Retinal pigment epithelial cell (primary cell): ENCODE results near the gene ARF6.

Experiments
- DNase-seq: peaks from one replicate; pipeline ENCODE4 v3.0.0-alpha.2; 2010; ENCODE audit warnings: low read depth
- H3K4me3 ChIP-seq: 2 replicates; pipeline ENCODE4 v1.5.1; 2011; ENCODE audit warnings: mild to moderate bottlenecking, low read length, control low read depth, moderate library complexity
- TF ChIP-seq, protein P1 (sequence below): conservative IDR thresholded peaks from 2 replicates; pipeline ENCODE4 v1.5.1; 2011; ENCODE audit warnings: low read depth, low read length, control low read depth, inconsistent platforms

The ARF6 gene

DNA sequence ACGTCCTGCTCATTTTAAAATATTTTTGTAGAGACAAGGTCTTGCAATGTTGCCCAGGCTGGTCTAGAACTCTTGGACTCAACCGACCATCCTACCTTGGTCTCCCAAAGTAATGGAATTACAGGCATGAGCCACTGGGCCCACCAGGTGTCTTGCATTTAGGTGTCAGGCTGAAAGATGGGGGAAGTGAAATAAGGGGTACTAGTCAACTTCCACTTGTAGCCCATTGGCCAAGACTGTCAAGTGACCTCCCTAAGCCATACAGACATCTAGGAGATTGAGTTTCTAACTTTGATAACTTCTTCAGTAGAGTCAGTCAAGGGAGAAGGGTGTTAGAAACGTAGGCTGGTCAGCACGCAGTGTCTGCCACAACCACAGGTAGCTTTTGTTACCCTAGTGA, 32.0 kb downstream of the ARF6 start:
- TF ChIP-seq, protein P1, sequence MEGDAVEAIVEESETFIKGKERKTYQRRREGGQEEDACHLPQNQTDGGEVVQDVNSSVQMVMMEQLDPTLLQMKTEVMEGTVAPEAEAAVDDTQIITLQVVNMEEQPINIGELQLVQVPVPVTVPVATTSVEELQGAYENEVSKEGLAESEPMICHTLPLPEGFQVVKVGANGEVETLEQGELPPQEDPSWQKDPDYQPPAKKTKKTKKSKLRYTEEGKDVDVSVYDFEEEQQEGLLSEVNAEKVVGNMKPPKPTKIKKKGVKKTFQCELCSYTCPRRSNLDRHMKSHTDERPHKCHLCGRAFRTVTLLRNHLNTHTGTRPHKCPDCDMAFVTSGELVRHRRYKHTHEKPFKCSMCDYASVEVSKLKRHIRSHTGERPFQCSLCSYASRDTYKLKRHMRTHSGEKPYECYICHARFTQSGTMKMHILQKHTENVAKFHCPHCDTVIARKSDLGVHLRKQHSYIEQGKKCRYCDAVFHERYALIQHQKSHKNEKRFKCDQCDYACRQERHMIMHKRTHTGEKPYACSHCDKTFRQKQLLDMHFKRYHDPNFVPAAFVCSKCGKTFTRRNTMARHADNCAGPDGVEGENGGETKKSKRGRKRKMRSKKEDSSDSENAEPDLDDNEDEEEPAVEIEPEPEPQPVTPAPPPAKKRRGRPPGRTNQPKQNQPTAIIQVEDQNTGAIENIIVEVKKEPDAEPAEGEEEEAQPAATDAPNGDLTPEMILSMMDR: no peak
- H3K4me3 ChIP-seq: no peak overlapping the region

DNA sequence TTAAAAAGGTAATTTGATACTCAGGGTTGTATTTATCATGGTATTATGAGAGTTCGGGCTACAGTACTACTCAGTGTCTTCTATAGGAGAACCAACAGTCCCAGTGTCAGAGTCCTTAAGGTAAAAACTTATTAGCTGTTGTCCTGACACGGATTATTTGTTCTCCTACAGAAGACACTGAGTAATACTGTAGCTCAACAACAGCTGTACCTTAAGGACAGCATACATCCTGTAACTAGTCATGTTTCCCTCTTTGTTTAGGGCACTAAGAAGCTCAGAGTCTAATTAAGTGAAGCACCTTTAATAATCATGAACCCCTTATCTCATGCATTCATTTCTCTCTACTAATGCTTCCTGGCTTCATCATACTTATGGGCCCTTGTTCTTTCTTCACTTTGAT, 33.9 kb downstream of the ARF6 start:
- TF ChIP-seq, protein P1: no peak

More for the DNA sequence above, 32.0 kb downstream of the ARF6 start:
- no peak for DNase-seq

DNA sequence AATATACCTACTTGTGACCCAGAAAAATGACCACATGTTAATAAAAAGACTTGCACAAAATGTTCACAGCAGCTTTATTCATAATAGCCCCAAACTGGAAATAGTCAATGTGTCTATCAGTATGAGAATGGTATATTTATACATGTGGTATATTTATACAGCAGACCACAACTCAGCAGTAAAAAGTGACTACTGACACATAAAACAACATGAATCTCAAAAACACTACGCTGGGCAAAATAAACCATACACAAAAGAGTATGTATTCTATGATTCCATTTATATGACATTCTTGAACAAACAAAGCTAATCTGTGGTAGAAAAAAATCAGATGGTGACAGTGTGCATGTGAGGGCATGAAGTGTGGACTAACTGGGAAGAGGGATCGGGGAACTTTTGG, 35.1 kb downstream of the ARF6 start:
- TF ChIP-seq, protein P1: no peak
- DNase-seq: no peak
- no peak overlapping the region for H3K4me3 ChIP-seq

More for the DNA sequence above, 33.9 kb downstream of the ARF6 start:
- DNase-seq: no peak
- no peak overlapping the region for H3K4me3 ChIP-seq

DNA sequence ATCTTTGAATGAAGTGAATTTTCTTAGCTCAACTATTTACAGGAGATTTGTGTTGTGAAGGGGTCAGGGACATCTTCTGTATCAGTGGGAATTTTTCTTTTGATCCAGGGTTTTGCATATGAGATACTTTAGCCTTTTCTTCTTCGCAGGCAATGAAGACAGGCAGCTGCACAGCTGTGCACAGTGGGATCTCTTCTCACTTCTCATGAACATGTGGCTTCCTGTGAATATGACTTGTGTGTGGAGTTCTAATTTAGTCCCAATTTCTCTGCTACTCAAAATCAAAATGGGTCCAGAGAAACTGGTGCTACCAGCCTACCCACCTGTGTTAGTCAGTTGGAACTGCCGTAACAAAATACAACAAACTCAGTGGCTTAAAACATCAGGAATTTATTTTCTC, 37.8 kb downstream of the ARF6 start:
- TF ChIP-seq, protein P1: no peak
- H3K4me3 ChIP-seq: no peak overlapping the region
- DNase-seq: no peak

DNA sequence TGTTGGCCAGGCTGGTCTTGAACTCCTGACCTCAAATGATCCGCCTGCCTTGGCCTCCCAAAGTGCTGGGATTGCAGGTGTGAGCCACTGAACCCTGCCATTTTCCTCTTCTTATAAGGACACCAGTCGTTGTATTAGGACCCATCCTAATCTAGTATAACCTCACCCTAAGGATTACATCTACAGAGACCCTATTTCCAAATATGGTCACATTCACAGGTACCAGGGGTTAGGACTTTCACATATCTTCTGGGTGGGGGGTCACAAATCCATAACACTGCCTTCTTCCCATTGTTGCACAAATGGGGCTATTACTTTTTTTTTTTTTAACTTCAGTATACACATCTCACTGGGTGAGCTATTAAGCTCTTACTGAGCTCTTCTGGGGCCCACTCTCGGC, 38.6 kb downstream of the ARF6 start:
- TF ChIP-seq, protein P1: no peak
- H3K4me3 ChIP-seq: no peak overlapping the region
- DNase-seq: no peak

DNA sequence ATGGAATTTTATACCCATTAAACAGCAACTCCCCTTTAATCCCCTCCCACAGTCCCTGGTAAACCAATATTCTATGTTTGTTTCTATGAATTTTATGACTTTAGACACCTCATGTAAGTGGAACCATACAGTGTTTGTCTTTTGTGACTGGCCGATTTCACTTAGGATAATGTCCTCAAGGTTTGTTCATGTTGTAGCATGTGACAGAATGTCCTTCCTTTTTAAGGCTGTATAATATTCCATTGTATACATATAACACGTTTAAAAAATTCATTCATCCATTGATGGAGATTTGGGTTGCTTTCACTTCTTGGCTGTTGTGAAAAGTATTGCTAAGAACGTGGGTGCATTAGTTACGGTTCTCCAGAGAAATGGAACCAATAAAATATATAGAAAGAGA, 40.2 kb downstream of the ARF6 start:
- H3K4me3 ChIP-seq: no peak overlapping the region
- DNase-seq: no peak
- TF ChIP-seq, protein P1: no peak

DNA sequence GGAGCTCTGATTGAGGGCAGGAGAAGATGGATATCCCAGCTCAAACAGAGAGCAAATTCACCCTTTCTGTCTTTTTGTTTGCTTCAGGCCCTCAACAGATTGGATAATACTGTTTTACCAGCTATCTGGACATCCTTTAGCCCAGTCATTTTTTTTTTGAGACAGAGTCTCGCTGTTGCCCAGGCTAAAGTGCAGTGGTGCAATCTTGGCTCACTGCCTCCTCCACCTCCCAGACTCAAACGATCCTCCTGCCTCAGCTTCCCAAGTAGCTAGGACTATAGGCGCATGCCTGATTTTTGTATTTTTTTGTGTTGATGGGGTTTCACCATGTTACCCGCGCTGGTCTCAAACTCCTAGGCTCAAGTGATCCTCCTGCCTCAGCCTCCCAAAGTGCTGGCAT, 40.8 kb downstream of the ARF6 start:
- TF ChIP-seq, protein P1: no peak
- DNase-seq: no peak
- H3K4me3 ChIP-seq: no peak overlapping the region
